Measurements from ENCODE around the gene HPDL.
"Not testable (repeated sequence)": the region's sequence is repeated elsewhere in the genome, so short reads cannot be mapped to it uniquely, and the experiment has no call there.

The HPDL gene

GRCh38 chr1:45355683-45356082, 29.0 kb downstream of the HPDL start:
- no peak overlapping the region for H2AFZ ChIP-seq (ENCODE audit: low read depth, low read length)
- H3K4me3 ChIP-seq (ENCODE audit: low read length): no peak overlapping the region
- H3K36me3 ChIP-seq (replicated peaks; ENCODE audit: low read depth, low read length): no peaks in the 10 kb centered on the region
- TF ChIP-seq EZH2phosphoT487 (IDR thresholded peaks at IDR 0.05; ENCODE audit: low read depth) (no peak), CTCF (IDR thresholded peaks at IDR 0.05; ENCODE audit: low read depth, low read length) (no peak)
- no peaks in the 10 kb centered on the region for H3K27me3 ChIP-seq (ENCODE audit: low read depth, low read length)
- H3K27ac ChIP-seq (ENCODE audit: low read length): no peak overlapping the region
- H3K9ac ChIP-seq (ENCODE audit: low read length): no peak overlapping the region
- H4K20me1 ChIP-seq (ENCODE audit: insufficient read depth, low read length): no peaks in the 10 kb centered on the region
- H3K79me2 ChIP-seq (ENCODE audit: low read length): no peaks in the 10 kb centered on the region
- no peaks in the 10 kb centered on the region for H3K9me3 ChIP-seq (ENCODE audit: insufficient read depth, low read length)
- no peak overlapping the region for H3K4me2 ChIP-seq (ENCODE audit: low read length)
- H3K4me1 ChIP-seq (ENCODE audit: low read length): peaks cover 13% of the 10 kb centered on the region

GRCh38 chr1:45356186-45356585, 29.5 kb downstream of the HPDL start:
- H3K4me3 ChIP-seq (ENCODE audit: low read length): no peak overlapping the region
- H2AFZ ChIP-seq (ENCODE audit: low read depth, low read length): no peak overlapping the region
- TF ChIP-seq EZH2phosphoT487 (IDR thresholded peaks at IDR 0.05; ENCODE audit: low read depth) (no peak), CTCF (IDR thresholded peaks at IDR 0.05; ENCODE audit: low read depth, low read length) (no peak)
- no peaks in the 10 kb centered on the region for H3K27me3 ChIP-seq (ENCODE audit: low read depth, low read length)
- H3K9me3 ChIP-seq (ENCODE audit: insufficient read depth, low read length): no peaks in the 10 kb centered on the region
- peaks cover 16% of the 10 kb centered on the region for H3K4me1 ChIP-seq (ENCODE audit: low read length)
- H3K9ac ChIP-seq (ENCODE audit: low read length): no peak overlapping the region
- H3K79me2 ChIP-seq (ENCODE audit: low read length): no peaks in the 10 kb centered on the region
- H3K4me2 ChIP-seq (ENCODE audit: low read length): no peak overlapping the region
- H3K36me3 ChIP-seq (replicated peaks; ENCODE audit: low read depth, low read length): no peaks in the 10 kb centered on the region
- H3K27ac ChIP-seq (ENCODE audit: low read length): no peak overlapping the region
- H4K20me1 ChIP-seq (ENCODE audit: insufficient read depth, low read length): no peaks in the 10 kb centered on the region

- H3K4me2 ChIP-seq (ENCODE audit: low read length): peak overlapping the region; percentile 70
- no peaks in the 10 kb centered on the region for H3K79me2 ChIP-seq (ENCODE audit: low read length)
- H2AFZ ChIP-seq (ENCODE audit: low read depth, low read length): peak overlapping the region; percentile 15; the same call in 1 of the 2 replicates
- no peaks in the 10 kb centered on the region for H3K36me3 ChIP-seq (replicated peaks; ENCODE audit: low read depth, low read length)
- H4K20me1 ChIP-seq (ENCODE audit: insufficient read depth, low read length): no peaks in the 10 kb centered on the region
- H3K9me3 ChIP-seq (ENCODE audit: insufficient read depth, low read length): no peaks in the 10 kb centered on the region
- H3K4me3 ChIP-seq (ENCODE audit: low read length): peak overlapping the region; percentile 52
- H3K9ac ChIP-seq (ENCODE audit: low read length): no peak overlapping the region
- peak; percentile 59 for TF ChIP-seq CTCF (IDR thresholded peaks at IDR 0.05; ENCODE audit: low read depth, low read length)
- TF ChIP-seq EZH2phosphoT487 (IDR thresholded peaks at IDR 0.05; ENCODE audit: low read depth): no peak
- peaks cover 20% of the 10 kb centered on the region for H3K4me1 ChIP-seq (ENCODE audit: low read length)
- no peaks in the 10 kb centered on the region for H3K27me3 ChIP-seq (ENCODE audit: low read depth, low read length)
- no peak overlapping the region for H3K27ac ChIP-seq (ENCODE audit: low read length)
These were observed 33.3 kb downstream of the HPDL start for GRCh38 chr1:45359882-45360513.

GRCh38 chr1:45360981-45361380, 34.3 kb downstream of the HPDL start:
- H3K9ac ChIP-seq (ENCODE audit: low read length); H3K27ac ChIP-seq (ENCODE audit: low read length); H3K9me3 ChIP-seq (ENCODE audit: insufficient read depth, low read length); H2AFZ ChIP-seq (ENCODE audit: low read depth, low read length); H3K36me3 ChIP-seq (replicated peaks; ENCODE audit: low read depth, low read length); H3K27me3 ChIP-seq (ENCODE audit: low read depth, low read length); H4K20me1 ChIP-seq (ENCODE audit: insufficient read depth, low read length); H3K79me2 ChIP-seq (ENCODE audit: low read length): not testable (repeated sequence)
- H3K4me2 ChIP-seq (ENCODE audit: low read length): peak overlapping the region; percentile 66
- H3K4me1 ChIP-seq (ENCODE audit: low read length): peaks cover 23% of the 10 kb centered on the region
- H3K4me3 ChIP-seq (ENCODE audit: low read length): peak overlapping the region; percentile 53
